GM23248 (cell line): ENCODE data around the gene GJA1. TPM values are rescaled to one million over a fixed set of nuclear protein-coding genes. Genes with fewer than 3 reads are reported as not detected.
"Not testable (repeated sequence)": the region's sequence is repeated elsewhere in the genome, so short reads cannot be mapped to it uniquely, and the experiment has no call there.

Source experiments
- DNase-seq: peaks from one replicate; pipeline ENCODE4 v3.0.0-alpha.2; 2015
- H2AFZ ChIP-seq: fragments of 200-600 bp; sonication (generic); 2 replicates; pipeline ENCODE4 v1.6.1; 2016; ENCODE audit warnings: antibody characterized with exemption
- H3F3A ChIP-seq: fragments of 200-600 bp; sonication (generic); 2 replicates; pipeline ENCODE4 v1.6.1; 2016; ENCODE audit warnings: mild to moderate bottlenecking, antibody characterized with exemption, mixed run types; ENCODE audit not compliant: insufficient read depth
- H3K27ac ChIP-seq: fragments of 200-600 bp; sonication (generic); 2 replicates; pipeline ENCODE4 v1.5.1; 2016; ENCODE audit warnings: mild to moderate bottlenecking
- H3K27me3 ChIP-seq: fragments of 200-600 bp; sonication (generic); replicated peaks from 2 replicates; pipeline ENCODE4 v1.6.1; 2016; ENCODE audit warnings: mild to moderate bottlenecking; ENCODE audit not compliant: insufficient read depth
- H3K36me3 ChIP-seq: fragments of 200-600 bp; sonication (generic); 2 replicates; pipeline ENCODE4 v1.6.1; 2016; ENCODE audit warnings: low read depth, mild to moderate bottlenecking
- H3K4me1 ChIP-seq: fragments of 200-600 bp; sonication (generic); 2 replicates; pipeline ENCODE4 v1.6.1; 2016; ENCODE audit warnings: mild to moderate bottlenecking; ENCODE audit not compliant: insufficient read depth
- H3K4me2 ChIP-seq: fragments of 200-600 bp; sonication (generic); one replicate; pipeline ENCODE4 v1.6.1; 2016; ENCODE audit warnings: mild to moderate bottlenecking; ENCODE audit not compliant: unreplicated experiment
- H3K4me3 ChIP-seq: fragments of 200-600 bp; sonication (generic); 2 replicates; pipeline ENCODE4 v1.5.1; 2016; ENCODE audit warnings: mild to moderate bottlenecking
- H3K79me2 ChIP-seq: fragments of 200-600 bp; sonication (generic); 2 replicates; pipeline ENCODE4 v1.6.1; 2016; ENCODE audit warnings: mild to moderate bottlenecking; ENCODE audit not compliant: insufficient read depth
- H3K9ac ChIP-seq: fragments of 200-600 bp; sonication (generic); 2 replicates; pipeline ENCODE4 v1.6.1; 2016; ENCODE audit warnings: mild to moderate bottlenecking
- H3K9me2 ChIP-seq: fragments of 200-600 bp; sonication (generic); 2 replicates; pipeline ENCODE4 v1.6.1; 2016; ENCODE audit warnings: mixed run types, mild to moderate bottlenecking, moderate library complexity; ENCODE audit not compliant: insufficient read depth
- H3K9me3 ChIP-seq: fragments of 200-600 bp; sonication (generic); one replicate; pipeline ENCODE4 v1.6.1; 2017; ENCODE audit warnings: low read depth
- H4K20me1 ChIP-seq: fragments of 200-600 bp; sonication (generic); 2 replicates; pipeline ENCODE4 v1.6.0; 2016; ENCODE audit not compliant: insufficient read depth
- EZH2 ChIP-seq: fragments of 200-600 bp; sonication (generic); IDR thresholded peaks from 2 replicates; pipeline ENCODE4 v1.6.1; 2018; ENCODE audit warnings: antibody characterized with exemption, mild to moderate bottlenecking; ENCODE audit not compliant: insufficient read depth, poor library complexity, severe bottlenecking
- EZH2phosphoT487 ChIP-seq: fragments of 200-600 bp; sonication (generic); IDR thresholded peaks from 2 replicates; pipeline ENCODE4 v1.6.1; 2018; ENCODE audit warnings: antibody characterized with exemption, moderate library complexity, mild to moderate bottlenecking, low read depth; ENCODE audit not compliant: insufficient read depth
- WGBS, 2 experiments: methylation state at CpG; one replicate each; pipeline ENCODE4 v1.1.6; 2015 to 2017; ENCODE audit warnings: low lambda C conversion rate in 2 of 2, low coverage in 1 of 2; ENCODE audit errors: missing lambda C conversion rate in 2 of 2; 5-methylcytosine and 5-hydroxymethylcytosine counted together
- in situ Hi-C: fragments of 300-500 bp; cut with MboI; formaldehyde crosslinking; loops from 2 replicates; pipeline ENCODE4 v1.15.0; 2020
- polyA plus RNA-seq: library from polyadenylated mRNA; unstranded; fragments of >200 nt; fragmentation: Nextera tagmentation; extraction: Ambion mirVana; gene quantifications from 2 replicates; pipeline ENCODE4 v1.2.1, GENCODE V29; 2016
- total RNA-seq: library from RNA; depleted of rRNA; stranded (reverse); fragments of >200 nt; shearing (Covaris generic); gene quantifications from 2 replicates; pipeline ENCODE4 v1.2.3, GENCODE V29; 2014

The GJA1 gene
- total and polyA plus RNA-seq, 2 experiments from 2014 or later = 90.8 to 248 TPM

DNA sequence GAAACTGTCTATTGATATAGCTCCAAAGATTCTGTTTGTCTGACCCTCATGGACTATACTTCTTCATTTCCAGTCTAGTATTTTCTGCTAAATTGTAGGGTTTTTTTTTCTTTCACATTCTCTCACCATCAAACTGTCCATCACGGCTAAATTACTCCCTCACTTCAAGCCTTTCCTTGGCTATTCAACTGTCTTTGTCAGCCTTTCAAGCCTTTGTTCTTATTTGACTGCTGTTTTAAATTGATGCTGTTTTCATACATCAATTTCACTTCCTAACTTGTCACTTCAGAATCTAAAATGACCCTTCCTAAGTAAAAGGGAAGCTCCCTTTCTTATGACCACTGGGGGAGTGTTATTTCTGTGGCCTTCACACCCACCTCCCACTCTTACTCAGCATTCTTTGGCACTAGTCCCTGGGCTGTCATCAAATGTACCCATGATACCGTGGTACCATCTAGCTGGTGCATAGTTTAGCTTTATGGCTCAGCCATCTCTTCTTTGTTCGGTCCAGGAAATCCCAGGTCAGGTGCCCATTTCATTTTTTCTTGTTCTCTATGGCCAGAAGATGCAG is 8.6 kb downstream of the GJA1 start:
- Histone ChIP-seq H3K4me1 (peaks cover 62% of the 10 kb centered on the region), H3K9ac (no peak overlapping the region), H3K4me2 (peak overlapping the region; percentile 65), H2AFZ (no peak overlapping the region), H3K4me3 (peak overlapping the region; percentile 6; the same call in 1 of the 2 replicates), H3K27me3 (no peaks in the 10 kb centered on the region), H3K9me2 (no peaks in the 10 kb centered on the region), H4K20me1 (peaks cover 3% of the 10 kb centered on the region; the same call in 1 of the 2 replicates), H3K27ac (peak overlapping the region; percentile 44), H3K36me3 (peaks cover 23% of the 10 kb centered on the region), H3K9me3 (no peaks in the 10 kb centered on the region), H3F3A (peaks cover 32% of the 10 kb centered on the region), H3K79me2 (peaks cover 98% of the 10 kb centered on the region)
- TF ChIP-seq EZH2 (no peak), EZH2phosphoT487 (no peak)
- WGBS, 2 experiments = 13 to 19% methylated on average over 3 of the region's 3 CpGs
- in situ Hi-C loops = no loop called here
- DNase-seq = peak; percentile 49

DNA sequence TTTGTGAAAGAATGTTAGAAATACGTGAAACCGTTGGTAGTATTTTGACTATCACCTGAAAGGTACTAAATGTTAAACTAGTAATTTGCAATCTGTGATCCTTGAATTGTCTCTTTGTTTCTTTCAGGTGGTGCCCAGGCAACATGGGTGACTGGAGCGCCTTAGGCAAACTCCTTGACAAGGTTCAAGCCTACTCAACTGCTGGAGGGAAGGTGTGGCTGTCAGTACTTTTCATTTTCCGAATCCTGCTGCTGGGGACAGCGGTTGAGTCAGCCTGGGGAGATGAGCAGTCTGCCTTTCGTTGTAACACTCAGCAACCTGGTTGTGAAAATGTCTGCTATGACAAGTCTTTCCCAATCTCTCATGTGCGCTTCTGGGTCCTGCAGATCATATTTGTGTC is 11.3 kb downstream of the GJA1 start:
- H3K27ac ChIP-seq, H3K9ac ChIP-seq, H4K20me1 ChIP-seq, H3K27me3 ChIP-seq, H3K4me3 ChIP-seq, H3K4me2 ChIP-seq, H3K9me2 ChIP-seq, H3K9me3 ChIP-seq, in situ Hi-C loops, DNase-seq, H2AFZ ChIP-seq: not testable (repeated sequence)
- Histone ChIP-seq H3F3A (peaks cover 35% of the 10 kb centered on the region), H3K79me2 (peaks cover 79% of the 10 kb centered on the region), H3K4me1 (peaks cover 42% of the 10 kb centered on the region), H3K36me3 (peaks cover 40% of the 10 kb centered on the region)
- 94 to 97% methylated on average over 7 of the region's 7 CpGs for WGBS, 2 experiments

DNA sequence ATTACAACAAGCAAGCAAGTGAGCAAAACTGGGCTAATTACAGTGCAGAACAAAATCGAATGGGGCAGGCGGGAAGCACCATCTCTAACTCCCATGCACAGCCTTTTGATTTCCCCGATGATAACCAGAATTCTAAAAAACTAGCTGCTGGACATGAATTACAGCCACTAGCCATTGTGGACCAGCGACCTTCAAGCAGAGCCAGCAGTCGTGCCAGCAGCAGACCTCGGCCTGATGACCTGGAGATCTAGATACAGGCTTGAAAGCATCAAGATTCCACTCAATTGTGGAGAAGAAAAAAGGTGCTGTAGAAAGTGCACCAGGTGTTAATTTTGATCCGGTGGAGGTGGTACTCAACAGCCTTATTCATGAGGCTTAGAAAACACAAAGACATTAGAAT is 12.3 kb downstream of the GJA1 start:
- in situ Hi-C loops, H3K9me3 ChIP-seq, H3K4me3 ChIP-seq, H3K27ac ChIP-seq, H3K27me3 ChIP-seq, H4K20me1 ChIP-seq, H3K9me2 ChIP-seq, H2AFZ ChIP-seq, H3K4me2 ChIP-seq, DNase-seq, H3K9ac ChIP-seq: not testable (repeated sequence)
- WGBS, 2 experiments = 92 to 94% methylated on average over 7 of the region's 7 CpGs
- Histone ChIP-seq H3K4me1 (peaks cover 32% of the 10 kb centered on the region), H3F3A (peaks cover 35% of the 10 kb centered on the region), H3K36me3 (peaks cover 40% of the 10 kb centered on the region), H3K79me2 (peaks cover 69% of the 10 kb centered on the region)

DNA sequence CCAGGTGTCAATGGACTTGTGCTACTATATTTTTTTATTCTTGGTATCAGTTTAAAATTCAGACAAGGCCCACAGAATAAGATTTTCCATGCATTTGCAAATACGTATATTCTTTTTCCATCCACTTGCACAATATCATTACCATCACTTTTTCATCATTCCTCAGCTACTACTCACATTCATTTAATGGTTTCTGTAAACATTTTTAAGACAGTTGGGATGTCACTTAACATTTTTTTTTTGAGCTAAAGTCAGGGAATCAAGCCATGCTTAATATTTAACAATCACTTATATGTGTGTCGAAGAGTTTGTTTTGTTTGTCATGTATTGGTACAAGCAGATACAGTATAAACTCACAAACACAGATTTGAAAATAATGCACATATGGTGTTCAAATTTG is 13.1 kb downstream of the GJA1 start:
- H3K27ac ChIP-seq, H4K20me1 ChIP-seq, H3K4me3 ChIP-seq, H3K9me3 ChIP-seq, H2AFZ ChIP-seq, H3K9ac ChIP-seq, in situ Hi-C loops, H3K4me2 ChIP-seq, H3K9me2 ChIP-seq, H3K27me3 ChIP-seq, DNase-seq: not testable (repeated sequence)
- Histone ChIP-seq H3F3A (peaks cover 32% of the 10 kb centered on the region), H3K36me3 (peaks cover 40% of the 10 kb centered on the region), H3K4me1 (peaks cover 24% of the 10 kb centered on the region), H3K79me2 (peaks cover 61% of the 10 kb centered on the region)
- WGBS, 2 experiments = 83 to 90% methylated on average over 2 of the region's 2 CpGs

DNA sequence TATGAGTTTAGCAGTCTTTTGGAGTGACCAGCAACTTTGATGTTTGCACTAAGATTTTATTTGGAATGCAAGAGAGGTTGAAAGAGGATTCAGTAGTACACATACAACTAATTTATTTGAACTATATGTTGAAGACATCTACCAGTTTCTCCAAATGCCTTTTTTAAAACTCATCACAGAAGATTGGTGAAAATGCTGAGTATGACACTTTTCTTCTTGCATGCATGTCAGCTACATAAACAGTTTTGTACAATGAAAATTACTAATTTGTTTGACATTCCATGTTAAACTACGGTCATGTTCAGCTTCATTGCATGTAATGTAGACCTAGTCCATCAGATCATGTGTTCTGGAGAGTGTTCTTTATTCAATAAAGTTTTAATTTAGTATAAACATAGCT is 13.9 kb downstream of the GJA1 start:
- no peak overlapping the region for H3K4me2 ChIP-seq
- peaks cover 40% of the 10 kb centered on the region for H3K36me3 ChIP-seq
- no peak for TF ChIP-seq EZH2
- TF ChIP-seq EZH2phosphoT487 = no peak
- in situ Hi-C loops = no loop called here
- peaks cover 16% of the 10 kb centered on the region for H3K4me1 ChIP-seq
- DNase-seq = no peak
- WGBS, 2 experiments = 83 to 98% methylated on average over 1 of the region's 1 CpG
- H3K9me3 ChIP-seq = no peaks in the 10 kb centered on the region
- no peak overlapping the region for H2AFZ ChIP-seq
- peaks cover 53% of the 10 kb centered on the region for H3K79me2 ChIP-seq
- peaks cover 24% of the 10 kb centered on the region for H3F3A ChIP-seq
- H3K9me2 ChIP-seq = no peaks in the 10 kb centered on the region
- H3K27ac ChIP-seq = no peak overlapping the region
- H3K4me3 ChIP-seq = no peak overlapping the region
- 0 out of 2 replicates have a peak, but pooled peaks cover 5% of the 10 kb centered on the region for H4K20me1 ChIP-seq
- no peak overlapping the region for H3K9ac ChIP-seq
- no peaks in the 10 kb centered on the region for H3K27me3 ChIP-seq
